CD4-positive, alpha-beta T cell treated with Interleukin-6 at 100 ng/mL for 8 hours (primary cell): ENCODE measurements around the gene HAPLN3.

Source experiments
- DNase-seq: peaks from one replicate; pipeline ENCODE4 v3.0.0-alpha.2; 2020; ENCODE audit warnings: mixed read lengths, low spot score

The HAPLN3 gene

DNA sequence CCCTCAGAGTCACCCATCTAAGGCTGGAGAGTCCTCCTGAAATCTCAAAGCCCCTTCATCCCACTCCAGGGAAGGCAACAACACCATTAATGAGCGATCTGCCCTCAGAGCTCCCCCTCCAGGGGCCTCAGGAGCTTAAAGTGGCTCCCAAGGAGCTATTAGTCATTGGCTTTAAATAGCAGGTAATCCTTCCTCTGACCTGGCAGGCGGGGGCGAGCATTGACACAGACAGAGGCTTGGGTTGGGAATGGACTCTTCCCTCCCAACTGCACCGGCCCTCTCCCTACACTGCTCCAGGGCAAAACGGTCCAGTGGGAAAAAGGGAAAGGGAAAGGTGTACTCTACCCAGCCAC, 16.4 kb upstream of the HAPLN3 start:
- DNase-seq = no peak

GRCh38 chr15:88909956-88910831, 14.8 kb upstream of the HAPLN3 start:
- no peak for DNase-seq

DNA sequence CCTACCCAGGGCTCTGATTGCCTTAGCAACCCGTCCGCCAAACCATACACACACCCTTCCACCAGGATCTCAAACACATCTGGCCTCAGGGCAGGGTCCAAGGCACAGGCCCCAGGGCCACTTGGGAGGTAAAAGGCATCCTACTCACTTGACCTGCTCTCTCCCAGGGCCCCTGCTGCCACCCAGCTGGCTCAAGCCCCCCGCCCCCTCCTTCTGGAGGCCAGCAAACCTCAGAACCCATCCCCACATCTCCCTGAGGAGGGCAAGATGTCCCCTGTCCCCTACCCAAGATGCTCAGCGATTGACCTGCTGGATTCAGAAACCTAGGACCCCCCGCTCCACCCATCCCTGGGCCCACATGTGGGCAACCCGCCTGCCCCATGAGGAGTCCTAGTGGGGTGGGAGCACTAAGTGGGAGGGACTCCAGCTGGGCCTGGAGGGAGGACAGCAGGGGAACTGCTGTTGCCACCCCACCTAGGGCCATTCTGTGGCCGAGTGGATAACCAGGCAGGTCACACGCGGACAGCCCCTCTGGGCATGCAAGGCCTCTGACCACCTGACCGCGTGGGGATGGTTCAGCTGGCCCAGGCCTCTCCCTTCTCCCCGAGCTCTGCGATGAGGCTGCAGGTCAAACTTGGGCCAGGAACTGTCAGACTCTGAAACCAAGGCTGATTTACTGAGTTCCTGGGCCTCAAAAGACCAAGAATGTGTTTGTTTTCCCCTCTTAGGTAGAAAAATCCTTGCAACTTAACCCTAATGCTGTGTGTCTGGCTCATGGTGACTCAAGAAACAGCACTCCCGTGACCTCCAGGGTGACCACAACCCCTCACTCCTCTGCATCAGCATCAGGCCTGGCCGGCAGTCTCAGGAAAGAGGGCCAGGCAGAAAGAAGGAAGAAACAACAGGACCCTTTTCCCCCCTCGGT, 13.6 kb upstream of the HAPLN3 start:
- no peak for DNase-seq

DNA sequence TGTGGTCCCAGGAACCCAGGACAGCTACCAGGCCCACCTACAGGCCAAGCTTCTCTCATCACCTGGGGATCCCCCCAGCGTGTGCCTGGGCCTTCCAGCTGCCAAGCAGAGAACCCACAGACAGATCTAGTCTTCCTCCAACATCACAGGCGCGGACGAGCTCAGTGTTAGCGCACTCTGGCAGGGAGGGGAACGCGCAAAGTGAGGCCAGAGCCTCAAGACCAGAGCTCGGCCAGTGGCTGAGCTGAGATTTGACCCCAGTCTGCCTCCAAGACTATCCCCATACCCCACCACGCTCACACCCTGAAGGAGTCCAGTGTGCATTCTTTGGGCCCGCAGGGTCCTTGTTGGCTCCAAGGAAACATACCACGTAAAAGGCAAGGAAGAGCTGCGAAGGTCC, 12.8 kb upstream of the HAPLN3 start:
- no peak for DNase-seq

GRCh38 chr15:88907111-88907510, 11.8 kb upstream of the HAPLN3 start:
- no peak for DNase-seq

GRCh38 chr15:88906551-88906950, 11.2 kb upstream of the HAPLN3 start:
- DNase-seq = no peak

DNA sequence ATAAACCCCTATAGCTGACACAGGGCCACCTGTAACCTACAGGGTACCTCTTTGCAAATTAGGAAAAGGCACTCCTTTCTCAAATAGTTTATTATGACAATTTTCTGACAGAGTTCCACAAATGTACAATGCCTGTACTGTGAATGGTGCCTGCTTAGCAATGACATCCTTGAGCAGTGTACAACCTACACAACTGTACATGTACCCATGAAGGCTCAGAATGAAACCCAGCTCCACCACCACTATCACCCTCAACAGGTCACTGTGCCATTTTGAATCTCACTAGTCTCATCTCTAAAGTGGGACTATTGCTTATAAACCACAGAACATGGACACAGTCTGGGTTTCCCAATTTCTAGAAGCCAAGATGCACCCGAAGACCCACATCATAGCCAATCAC, 10.8 kb upstream of the HAPLN3 start:
- DNase-seq = no peak

DNA sequence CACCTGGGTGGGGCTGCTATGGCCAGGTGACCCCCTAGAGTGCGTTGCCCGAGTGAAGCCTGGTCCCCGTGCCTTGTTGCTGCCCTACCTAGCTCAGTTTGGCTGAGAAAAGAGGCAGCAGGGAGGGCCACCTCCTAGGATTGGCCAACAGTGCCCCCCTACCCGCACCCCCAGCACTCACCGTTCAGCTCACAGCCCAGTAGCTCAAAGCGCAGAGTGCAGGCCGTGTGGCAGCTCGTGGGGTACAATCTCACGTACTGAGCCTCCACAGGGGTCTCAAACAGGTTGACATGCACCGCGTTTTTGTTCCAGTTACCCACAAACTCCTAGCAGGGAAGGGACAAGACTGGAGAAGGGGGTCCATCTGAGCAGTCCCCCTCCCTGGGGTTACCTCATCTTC, 10.2 kb upstream of the HAPLN3 start:
- no peak for DNase-seq

GRCh38 chr15:88904624-88905327, 9.4 kb upstream of the HAPLN3 start:
- peak; percentile 98 for DNase-seq

DNA sequence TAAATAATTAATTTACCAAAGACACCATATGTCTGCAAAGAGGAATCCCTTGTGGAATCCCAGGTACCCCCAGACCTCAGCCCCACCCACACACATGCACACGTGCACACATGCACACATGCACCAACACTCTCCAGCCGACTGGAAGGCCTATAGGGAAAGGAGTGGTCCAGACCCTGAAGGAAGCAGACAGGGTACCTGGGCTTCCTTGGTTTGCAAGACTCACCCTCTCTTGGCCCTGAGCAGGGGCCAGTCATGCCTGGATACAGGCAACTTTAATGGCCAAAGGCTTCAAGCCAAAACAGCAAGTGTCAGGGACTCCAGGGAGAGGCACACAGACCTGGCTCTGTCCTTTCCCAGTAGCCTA, 8.9 kb upstream of the HAPLN3 start:
- no peak for DNase-seq

GRCh38 chr15:88902846-88903245, 7.5 kb upstream of the HAPLN3 start:
- no peak for DNase-seq

GRCh38 chr15:88902221-88902835, 7.0 kb upstream of the HAPLN3 start:
- DNase-seq = no peak

GRCh38 chr15:88901508-88902220, 6.3 kb upstream of the HAPLN3 start:
- no peak for DNase-seq

DNA sequence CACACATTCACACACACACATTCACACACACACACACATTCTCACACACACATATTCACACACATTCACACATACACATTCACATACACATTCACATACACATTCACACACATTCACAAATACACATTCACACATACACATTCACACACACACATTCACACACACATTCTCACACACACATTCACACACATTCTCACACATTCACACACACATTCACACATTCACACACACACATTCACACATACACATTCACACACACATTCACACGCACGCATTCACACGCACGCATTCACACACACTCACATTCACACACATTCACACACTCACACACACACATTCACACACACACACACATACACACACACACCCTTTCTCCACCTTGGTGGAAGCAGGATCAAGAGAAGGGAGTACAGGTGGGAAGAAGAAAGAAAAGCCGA, 5.7 kb upstream of the HAPLN3 start:
- no peak for DNase-seq

GRCh38 chr15:88900309-88900981, 5.1 kb upstream of the HAPLN3 start:
- DNase-seq = no peak

GRCh38 chr15:88899251-88899650, 3.9 kb upstream of the HAPLN3 start:
- no peak for DNase-seq

GRCh38 chr15:88898736-88899135, 3.4 kb upstream of the HAPLN3 start:
- DNase-seq = no peak

GRCh38 chr15:88897456-88898194, 2.3 kb upstream of the HAPLN3 start:
- DNase-seq = peak; percentile 77

GRCh38 chr15:88897142-88897455, 1.8 kb upstream of the HAPLN3 start:
- DNase-seq = no peak

- no peak for DNase-seq
These were observed 1.1 kb upstream of the HAPLN3 start for GRCh38 chr15:88896333-88897033.
